MCF 10A (cell line): Measurements from ENCODE around the gene PCP4L1. TPM values are rescaled to one million over a fixed set of nuclear protein-coding genes. Genes with fewer than 3 reads are reported as not detected.

Source experiments
- BruUV-seq: library from RNA; stranded (reverse); fragments of 400-500 nt; replicated peaks from 2 replicates; lab custom pipeline; 2021; lab: Mats Ljungman, UMichigan
- CTCF ChIA-PET: fragments of 300-600 bp; sonication (Branson Sonifier 250); formaldehyde crosslinking; extraction: SDS; loops from one replicate; lab custom pipeline; 2021; ENCODE audit warnings: antibody characterized with exemption, inconsistent platforms; lab: Yijun Ruan, JAX
- POLR2A ChIA-PET: fragments of 300-600, 350-650 bp; sonication (Branson Sonifier 250); formaldehyde crosslinking; extraction: SDS; loops from one replicate; lab custom pipeline; 2020; ENCODE audit warnings: antibody characterized with exemption, inconsistent platforms; lab: Yijun Ruan, JAX
- DNase-seq: peaks from one replicate; pipeline ENCODE4 v3.0.0-alpha.2; 2018; ENCODE audit not compliant: unreplicated experiment
- H3K27ac Mint-ChIP-seq: one replicate; pipeline ENCODE4 v1.8.0; 2022; ENCODE audit warnings: mild to moderate bottlenecking, low read depth, mixed read lengths; ENCODE audit not compliant: unreplicated experiment
- H3K27me3 Mint-ChIP-seq: one replicate; pipeline ENCODE4 v1.8.0; 2022; ENCODE audit warnings: mixed read lengths; ENCODE audit not compliant: insufficient read depth, unreplicated experiment
- H3K36me3 Mint-ChIP-seq: one replicate; pipeline ENCODE4 v1.8.0; 2022; ENCODE audit warnings: mild to moderate bottlenecking, moderate library complexity, mixed read lengths; ENCODE audit not compliant: insufficient read depth, unreplicated experiment
- H3K4me1 Mint-ChIP-seq: one replicate; pipeline ENCODE4 v1.8.0; 2022; ENCODE audit warnings: mixed read lengths; ENCODE audit not compliant: insufficient read depth, unreplicated experiment
- H3K4me3 Mint-ChIP-seq: one replicate; pipeline ENCODE4 v1.8.0; 2022; ENCODE audit warnings: mild to moderate bottlenecking, moderate library complexity, mixed read lengths; ENCODE audit not compliant: unreplicated experiment
- H3K9me3 Mint-ChIP-seq: one replicate; pipeline ENCODE4 v1.8.0; 2022; ENCODE audit warnings: mixed read lengths; ENCODE audit not compliant: unreplicated experiment
- CTCF ChIP-seq: fragments of 200-600 bp; IDR thresholded peaks from one replicate; pipeline ENCODE4 v1.8.0; 2022; ENCODE audit warnings: antibody characterized with exemption, mild to moderate bottlenecking; ENCODE audit not compliant: unreplicated experiment
- intact Hi-C: fragments of 100-400 bp; cut with micrococcal nuclease; formaldehyde crosslinking; loops from 2 replicates; pipeline ENCODE4 v1.14.1; 2022
- total RNA-seq: library from RNA; stranded (reverse); gene quantifications from 2 replicates; pipeline ENCODE4 v1.2.3, GENCODE V29; 2022

The PCP4L1 gene
- total RNA-seq, 1 experiment from 2014 or later = not detected

- peak within 1 kb of the TSS; percentile 53 for H3K27ac Mint-ChIP-seq
- no peaks in the 10 kb centered on the region for H3K9me3 Mint-ChIP-seq
- intact Hi-C loops = no loop called here
- ChIA-PET POLR2A (interaction anchor here (0.6 to 3.6 kb wide), 5 partner anchors 13 to 90 kb away, joined by 3 to 20 read pairs (median 3); partner anchors contain the start of genes ADAMTS4 and NDUFS2), CTCF (interaction anchor here (0.6 to 18.5 kb wide), 7 partner anchors 8 to 158 kb away, joined by 3 to 444 read pairs (median 26); partner anchors contain the start of genes NDUFS2 and TOMM40L)
- no TSS peak for BruUV-seq
- no peaks in the 10 kb centered on the region for H3K27me3 Mint-ChIP-seq
- DNase-seq = no peak
- no peak within 1 kb of the TSS for H3K4me3 Mint-ChIP-seq
- H3K36me3 Mint-ChIP-seq = peaks cover 60% of the 10 kb centered on the region
- TF ChIP-seq CTCF = no peak
- peaks cover 7% of the 10 kb centered on the region for H3K4me1 Mint-ChIP-seq
Measured at GRCh38 chr1:161215076-161215475, 43.5 kb upstream of the PCP4L1 start, which contains the start of gene FCER1G. Gene FCER1G, plus strand, starts transcription at chr1:161215295. Its CDS starts 27 bp downstream, at chr1:161215322.

- no peak overlapping the region for H3K27ac Mint-ChIP-seq
- peak; percentile 79 for DNase-seq
- H3K9me3 Mint-ChIP-seq = no peaks in the 10 kb centered on the region
- H3K4me1 Mint-ChIP-seq = peaks cover 6% of the 10 kb centered on the region
- no peak for TF ChIP-seq CTCF
- H3K36me3 Mint-ChIP-seq = peaks cover 40% of the 10 kb centered on the region
- H3K27me3 Mint-ChIP-seq = no peaks in the 10 kb centered on the region
- no TSS peak for BruUV-seq
- POLR2A ChIA-PET = interaction anchor here (0.9 to 3.6 kb wide), 5 partner anchors 9 to 98 kb away, joined by 3 to 20 read pairs (median 4); partner anchors contain the start of genes B4GALT3, NDUFS2 and TOMM40L
- no peak overlapping the region for H3K4me3 Mint-ChIP-seq
- intact Hi-C loops = no loop called here
- CTCF ChIA-PET = interaction anchor here (0.8 to 18.5 kb wide), 7 partner anchors 9 to 168 kb away, joined by 3 to 444 read pairs (median 55); partner anchors contain the start of genes NDUFS2 and TOMM40L
Measured at GRCh38 chr1:161216945-161217712, 41.4 kb upstream of the PCP4L1 start.

GRCh38 chr1:161217831-161218230 is 40.7 kb upstream of the PCP4L1 start:
- H3K4me1 Mint-ChIP-seq = peaks cover 6% of the 10 kb centered on the region
- no peak overlapping the region for H3K27ac Mint-ChIP-seq
- intact Hi-C loops = no loop called here
- POLR2A ChIA-PET = interaction anchor here (1.2 to 3.6 kb wide), 3 partner anchors 8 to 16 kb away, joined by 4 to 20 read pairs (median 13); partner anchors contain the start of genes NDUFS2 and TOMM40L
- no peak for DNase-seq
- CTCF ChIA-PET = interaction anchor here (1.1 to 18.5 kb wide), 6 partner anchors 9 to 168 kb away, joined by 3 to 444 read pairs (median 197); partner anchors contain the start of genes NDUFS2 and TOMM40L
- no peak for TF ChIP-seq CTCF
- no peak overlapping the region for H3K4me3 Mint-ChIP-seq
- BruUV-seq = no TSS peak
- H3K36me3 Mint-ChIP-seq = peaks cover 33% of the 10 kb centered on the region
- no peaks in the 10 kb centered on the region for H3K9me3 Mint-ChIP-seq
- no peaks in the 10 kb centered on the region for H3K27me3 Mint-ChIP-seq
